RPMI8226 (cell line): Measurements from ENCODE around the gene SCYL1.

Experiments
- DNase-seq: peaks from one replicate; pipeline ENCODE4 v3.0.0-alpha.2; 2015

Gene SCYL1

DNA sequence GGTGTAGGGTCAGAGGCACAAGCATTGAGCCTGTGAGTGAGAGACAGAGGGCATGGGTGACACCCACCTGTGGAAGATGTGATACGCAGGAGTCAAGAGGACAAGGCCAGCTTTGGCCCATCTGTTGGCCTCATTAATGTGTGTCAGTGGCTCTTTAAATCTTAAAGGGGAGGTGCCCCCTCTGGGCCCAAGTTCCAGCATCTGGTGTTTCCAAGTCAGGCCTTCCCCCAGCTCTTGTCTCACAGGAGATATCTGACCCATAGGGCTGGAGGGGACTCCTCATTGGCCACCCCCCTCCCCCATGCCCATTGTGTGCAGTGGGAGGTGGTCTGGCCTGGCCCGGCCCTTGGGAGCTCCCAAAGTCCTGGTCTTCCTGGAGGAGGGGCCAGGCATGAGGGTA, 61.8 kb downstream of the SCYL1 start:
- peak; percentile 71 for DNase-seq
